Endodermal cell (in vitro differentiated cells): ENCODE data around the gene ERGIC1. TPM values are rescaled to one million over a fixed set of nuclear protein-coding genes. Genes with fewer than 3 reads are reported as not detected.

Source experiments
- DNase-seq: peaks from one replicate; pipeline ENCODE4 v3.0.0-alpha.2; 2017
- H3K27ac ChIP-seq: 2 replicates; pipeline ENCODE4 v1.5.1; 2013; ENCODE audit warnings: mild to moderate bottlenecking, low read depth, low read length, moderate library complexity
- H3K27me3 ChIP-seq: 2 replicates; pipeline ENCODE4 v1.6.1; 2013; ENCODE audit warnings: mild to moderate bottlenecking, low read length, moderate library complexity; ENCODE audit not compliant: insufficient read depth, control insufficient read depth, poor library complexity, severe bottlenecking
- H3K36me3 ChIP-seq: 2 replicates; pipeline ENCODE4 v1.7.0; 2013; ENCODE audit warnings: mild to moderate bottlenecking, low read length, moderate library complexity; ENCODE audit not compliant: control insufficient read depth, insufficient read depth
- H3K4me1 ChIP-seq: one replicate; pipeline ENCODE4 v1.7.0; 2013; ENCODE audit warnings: low read length; ENCODE audit not compliant: control insufficient read depth, insufficient read depth
- H3K4me3 ChIP-seq: 2 replicates; pipeline ENCODE4 v1.5.1; 2013; ENCODE audit warnings: mild to moderate bottlenecking, low read length, moderate library complexity
- H3K9ac ChIP-seq: 2 replicates; pipeline ENCODE4 v1.6.1; 2013; ENCODE audit warnings: mild to moderate bottlenecking, low read length, moderate library complexity; ENCODE audit not compliant: poor library complexity, severe bottlenecking; ENCODE audit errors: extremely low read depth
- H3K9me3 ChIP-seq: 2 replicates; pipeline ENCODE4 v1.6.1; 2013; ENCODE audit warnings: mild to moderate bottlenecking, low read length, moderate library complexity; ENCODE audit not compliant: control insufficient read depth
- H3K27ac Mint-ChIP-seq: 2 replicates; pipeline ENCODE4 v1.8.0; 2020; ENCODE audit warnings: mixed read lengths
- H3K27me3 Mint-ChIP-seq: 2 replicates; pipeline ENCODE4 v1.8.0; 2021; ENCODE audit warnings: mild to moderate bottlenecking, mixed read lengths; ENCODE audit not compliant: insufficient read depth
- H3K36me3 Mint-ChIP-seq: 2 replicates; pipeline ENCODE4 v1.8.0; 2020; ENCODE audit warnings: low read depth, mixed read lengths
- H3K4me1 Mint-ChIP-seq: 2 replicates; pipeline ENCODE4 v1.8.0; 2020; ENCODE audit warnings: mixed read lengths
- H3K4me3 Mint-ChIP-seq: 2 replicates; pipeline ENCODE4 v1.8.0; 2020; ENCODE audit warnings: mild to moderate bottlenecking, moderate library complexity, mixed read lengths
- H3K9me3 Mint-ChIP-seq: 2 replicates; pipeline ENCODE4 v1.8.0; 2020; ENCODE audit warnings: mild to moderate bottlenecking, mixed read lengths
- CTCF ChIP-seq: fragments of 200-600 bp; sonication (generic); conservative IDR thresholded peaks from 2 replicates; pipeline ENCODE4 v1.5.0; 2021; ENCODE audit warnings: antibody characterized with exemption, mild to moderate bottlenecking
- WGBS, 2 experiments: methylation state at CpG; one replicate each; pipeline versions ENCODE4 v1.1.5 to v1.1.7; 2013; ENCODE audit warnings: missing lambda C conversion rate in 2 of 2, mixed read lengths in 1 of 2; ENCODE audit not compliant: insufficient coverage in 1 of 2, insufficient read length in 1 of 2; 5-methylcytosine and 5-hydroxymethylcytosine counted together
- total RNA-seq, 2 donors: library from RNA; stranded (reverse); fragmentation: NEBNext Ultra II Directional in 1 of 2; extraction: Animal tissue kit (Norgen Biotek cat#: 25700) in 1 of 2; gene quantifications; 2 replicates in 1 of 2; 3 replicates in 1 of 2; pipeline ENCODE4 v1.2.1, GENCODE V29; 2021

Gene ERGIC1
- total RNA-seq, 2 donors from 2014 or later = 81.9 to 94.8 TPM

- no peak overlapping the region for H3K4me3 Mint-ChIP-seq
- H3K4me3 ChIP-seq = no peak overlapping the region
- 90 to 100% methylated on average over 2 of the region's 2 CpGs for WGBS, 2 experiments
These were observed 135.9 kb downstream of the ERGIC1 start for GRCh38 chr5:172969921-172970320.

GRCh38 chr5:172971482-172971881 is 137.4 kb downstream of the ERGIC1 start:
- no peak overlapping the region for H3K27ac ChIP-seq
- no peak overlapping the region for H3K4me3 ChIP-seq
- H3K9me3 ChIP-seq = no peaks in the 10 kb centered on the region
- no peak overlapping the region for H3K4me3 Mint-ChIP-seq
- peaks cover 14% of the 10 kb centered on the region for H3K36me3 ChIP-seq
- no peak overlapping the region for H3K9ac ChIP-seq
- no peaks in the 10 kb centered on the region for H3K4me1 ChIP-seq
- H3K27ac Mint-ChIP-seq = no peak overlapping the region
- peaks cover 10% of the 10 kb centered on the region for H3K27me3 ChIP-seq
- DNase-seq = no peak
- no peaks in the 10 kb centered on the region for H3K4me1 Mint-ChIP-seq
- TF ChIP-seq CTCF = no peak
- WGBS, 2 experiments = 92% methylated on average over 2 to 3 of the region's 3 CpGs
- H3K27me3 Mint-ChIP-seq = peaks cover 18% of the 10 kb centered on the region
- H3K36me3 Mint-ChIP-seq = peaks cover 18% of the 10 kb centered on the region
- H3K9me3 Mint-ChIP-seq = no peaks in the 10 kb centered on the region

More at GRCh38 chr5:172969921-172970320, 135.9 kb downstream of the ERGIC1 start:
- Histone ChIP-seq H3K4me1 (no peaks in the 10 kb centered on the region), H3K9ac (no peak overlapping the region), H3K9me3 (no peaks in the 10 kb centered on the region), H3K27ac (no peak overlapping the region), H3K27me3 (no peaks in the 10 kb centered on the region), H3K36me3 (peaks cover 22% of the 10 kb centered on the region)
- Mint-ChIP-seq H3K9me3 (no peaks in the 10 kb centered on the region), H3K27ac (no peak overlapping the region), H3K27me3 (peaks cover 5% of the 10 kb centered on the region), H3K4me1 (no peaks in the 10 kb centered on the region), H3K36me3 (peaks cover 29% of the 10 kb centered on the region)
- no peak for DNase-seq
- TF ChIP-seq CTCF = no peak

- peaks cover 14% of the 10 kb centered on the region for H3K36me3 ChIP-seq
- peaks cover 15% of the 10 kb centered on the region for H3K36me3 Mint-ChIP-seq
- H3K9me3 Mint-ChIP-seq = no peaks in the 10 kb centered on the region
- H3K9ac ChIP-seq = no peak overlapping the region
- H3K4me3 ChIP-seq = no peak overlapping the region
- no peak for TF ChIP-seq CTCF
- H3K9me3 ChIP-seq = no peaks in the 10 kb centered on the region
- no peak overlapping the region for H3K27ac Mint-ChIP-seq
- no peak overlapping the region for H3K27ac ChIP-seq
- H3K4me3 Mint-ChIP-seq = no peak overlapping the region
- H3K4me1 ChIP-seq = no peaks in the 10 kb centered on the region
- DNase-seq = no peak
- peaks cover 21% of the 10 kb centered on the region for H3K27me3 Mint-ChIP-seq
- peaks cover 17% of the 10 kb centered on the region for H3K27me3 ChIP-seq
- 93 to 97% methylated on average over 2 to 5 of the region's 5 CpGs for WGBS, 2 experiments
- H3K4me1 Mint-ChIP-seq = no peaks in the 10 kb centered on the region
These were observed 138.5 kb downstream of the ERGIC1 start for GRCh38 chr5:172972552-172972951.
